ENCODE measurements around the gene DUOX1. TPM values are rescaled to one million over a fixed set of nuclear protein-coding genes. Genes with fewer than 3 reads are reported as not detected.

Gene DUOX1
- total RNA-seq, 1 experiment from 2014 or later, result 19.6 TPM

- H3K27ac ChIP-seq (ENCODE audit: low read depth, low read length), result no peak overlapping the region
- H3K4me2 ChIP-seq (ENCODE audit: low read length), result no peak overlapping the region
- no peak overlapping the region for H3K4me3 ChIP-seq (replicated peaks in 1 of 2; ENCODE audit: low read depth in 1 of 2, low read length in 2 of 2)
- no peaks in the 10 kb centered on the region for H4K20me1 ChIP-seq (ENCODE audit: insufficient read depth)
- no peaks in the 10 kb centered on the region for H3K79me2 ChIP-seq (ENCODE audit: insufficient read depth, low read length)
- no peak for TF ChIP-seq FOSL1 (IDR thresholded peaks at IDR 0.05; ENCODE audit: low read depth)
- TF ChIP-seq TCF7L2 (IDR thresholded peaks at IDR 0.05; ENCODE audit: borderline replicate concordance, extremely low read depth, insufficient read depth, insufficient read length), result no peak
- TF ChIP-seq EGR1 (IDR thresholded peaks at IDR 0.05; ENCODE audit: low read depth), result no peak
- no peak for TF ChIP-seq RAD21 (IDR thresholded peaks at IDR 0.05; ENCODE audit: low read depth)
- TF ChIP-seq REST (IDR thresholded peaks at IDR 0.05; ENCODE audit: low read depth), result no peak
- H3K9me2 ChIP-seq (ENCODE audit: insufficient read depth), result no peaks in the 10 kb centered on the region
- no TSS peak for BruUV-seq (replicated peaks)
- no peak for ATAC-seq
- ChIA-PET RAD21 (ENCODE audit: low non-redundant PET in 1 of 2, low total read pairs in 2 of 2, uncharacterized antibody in 2 of 2, unreplicated experiment in 2 of 2) (no interaction called here), POLR2A (no interaction called here), CTCF (no interaction called here)
- peaks cover 0 to 3% of the 10 kb centered on the region in 2 experiments; a peak in 1 of 4 replicates for H3K4me1 ChIP-seq (ENCODE audit: control insufficient read depth in 1 of 2, insufficient read depth in 2 of 2, low read length in 2 of 2)
- no peaks in the 10 kb centered on the region for H3K36me3 ChIP-seq (ENCODE audit: control insufficient read depth in 1 of 2, insufficient read depth in 2 of 2, low read length in 2 of 2)
- intact Hi-C loops (cut with micrococcal nuclease), result no loop called here
- no peak overlapping the region for H3K9ac ChIP-seq (ENCODE audit: low read length)
- peaks cover 14% of the 10 kb centered on the region; the same call in 1 of the 2 replicates for H3K27me3 ChIP-seq (ENCODE audit: insufficient read depth, low read length)
- DNase-seq (ENCODE audit: low read depth, low spot score), result no peak
- H3K9me3 ChIP-seq (ENCODE audit: control insufficient read depth in 1 of 2, insufficient read depth in 1 of 2, low read depth in 1 of 2, low read length in 2 of 2), result no peaks in the 10 kb centered on the region
- H2AFZ ChIP-seq (ENCODE audit: low read depth, low read length, poor library complexity, severe bottlenecking), result no peak overlapping the region
Measured at GRCh38 chr15:45093622-45094357, 36.0 kb upstream of the DUOX1 start.

- no peaks in the 10 kb centered on the region for H3K4me1 ChIP-seq (ENCODE audit: control insufficient read depth in 1 of 2, insufficient read depth in 2 of 2, low read length in 2 of 2)
- CTCF ChIA-PET, result no interaction called here
- TF ChIP-seq JUND (IDR thresholded peaks at IDR 0.05), result no peak
- TF ChIP-seq FOSL1 (IDR thresholded peaks at IDR 0.05; ENCODE audit: low read depth), result no peak
- TF ChIP-seq CEBPB (IDR thresholded peaks at IDR 0.05; ENCODE audit: low read depth), result no peak
- TF ChIP-seq ELF1 (IDR thresholded peaks at IDR 0.05; ENCODE audit: borderline replicate concordance, low read depth), result no peak
- no peak for TF ChIP-seq TCF7L2 (IDR thresholded peaks at IDR 0.05; ENCODE audit: borderline replicate concordance, extremely low read depth, insufficient read depth, insufficient read length)
- TF ChIP-seq ZFX (IDR thresholded peaks at IDR 0.05), result no peak
- TF ChIP-seq YY1 (IDR thresholded peaks at IDR 0.05; ENCODE audit: extremely low read depth, insufficient replicate concordance, low read depth, low read length), result no peak
- TF ChIP-seq ZBTB33 (IDR thresholded peaks at IDR 0.05; ENCODE audit: extremely low read depth, insufficient replicate concordance, low read length), result no peak
- no peak for TF ChIP-seq EZH2 (IDR thresholded peaks at IDR 0.05)
- TF ChIP-seq SRF (IDR thresholded peaks at IDR 0.05; ENCODE audit: low read depth), result no peak
Measured at GRCh38 chr15:45094358-45094730, 35.5 kb upstream of the DUOX1 start.

More at GRCh38 chr15:45094358-45094730, 35.5 kb upstream of the DUOX1 start:
- DNase-seq (ENCODE audit: low read depth, low spot score) (no peak), ATAC-seq (no peak)
- no peak overlapping the region for H2AFZ ChIP-seq (ENCODE audit: low read depth, low read length, poor library complexity, severe bottlenecking)
- no peaks in the 10 kb centered on the region for H3K36me3 ChIP-seq (ENCODE audit: control insufficient read depth in 1 of 2, insufficient read depth in 2 of 2, low read length in 2 of 2)
- H3K9me2 ChIP-seq (ENCODE audit: insufficient read depth), result no peaks in the 10 kb centered on the region
- no peak overlapping the region for H3K27ac ChIP-seq (ENCODE audit: low read depth, low read length)
- no peaks in the 10 kb centered on the region for H3K79me2 ChIP-seq (ENCODE audit: insufficient read depth, low read length)
- H4K20me1 ChIP-seq (ENCODE audit: insufficient read depth), result no peaks in the 10 kb centered on the region
- no peak overlapping the region for H3K4me2 ChIP-seq (ENCODE audit: low read length)
- BruUV-seq (replicated peaks), result no TSS peak
- H3K27me3 ChIP-seq (ENCODE audit: insufficient read depth, low read length), result peaks cover 12% of the 10 kb centered on the region; the same call in 1 of the 2 replicates
- ChIA-PET POLR2A (no interaction called here), RAD21 (ENCODE audit: low non-redundant PET in 1 of 2, low total read pairs in 2 of 2, uncharacterized antibody in 2 of 2, unreplicated experiment in 2 of 2) (no interaction called here)
- no peaks in the 10 kb centered on the region for H3K9me3 ChIP-seq (ENCODE audit: control insufficient read depth in 1 of 2, insufficient read depth in 1 of 2, low read depth in 1 of 2, low read length in 2 of 2)
- H3K9ac ChIP-seq (ENCODE audit: low read length), result no peak overlapping the region
- no peak overlapping the region for H3K4me3 ChIP-seq (replicated peaks in 1 of 2; ENCODE audit: low read depth in 1 of 2, low read length in 2 of 2)
- intact Hi-C loops (cut with micrococcal nuclease), result no loop called here

Measured in HCT116 (cell line).